ENCODE results near the gene NDUFS1.

DNA sequence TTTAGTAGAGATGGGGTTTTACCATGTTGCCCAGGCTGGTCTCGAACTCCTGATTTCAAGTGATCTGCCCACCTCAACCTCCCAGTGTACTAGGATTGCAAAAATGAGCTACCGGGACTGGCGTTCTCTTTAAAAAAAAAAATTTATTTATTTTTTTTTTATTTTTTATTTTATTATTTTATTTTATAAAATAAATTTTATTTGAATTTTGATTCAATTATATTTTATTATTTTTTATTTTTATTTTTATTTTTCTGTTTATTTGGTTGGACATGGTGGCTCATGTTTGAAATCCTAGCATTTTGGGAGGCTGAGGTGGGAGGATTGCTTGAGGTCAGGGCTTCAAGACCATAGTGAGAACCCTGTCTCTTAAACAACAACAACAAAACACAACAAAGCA is 32.9 kb upstream of the NDUFS1 start:
- no peak for TF ChIP-seq EP300 (IDR thresholded peaks at IDR 0.05)
- TF ChIP-seq CTCF (IDR thresholded peaks at IDR 0.05): no peak
- no peak for TF ChIP-seq POLR2A (IDR thresholded peaks at IDR 0.05)

Measured in ovary (tissue), 3 donors.